ENCODE data around the gene FCN2.

FCN2 gene

DNA sequence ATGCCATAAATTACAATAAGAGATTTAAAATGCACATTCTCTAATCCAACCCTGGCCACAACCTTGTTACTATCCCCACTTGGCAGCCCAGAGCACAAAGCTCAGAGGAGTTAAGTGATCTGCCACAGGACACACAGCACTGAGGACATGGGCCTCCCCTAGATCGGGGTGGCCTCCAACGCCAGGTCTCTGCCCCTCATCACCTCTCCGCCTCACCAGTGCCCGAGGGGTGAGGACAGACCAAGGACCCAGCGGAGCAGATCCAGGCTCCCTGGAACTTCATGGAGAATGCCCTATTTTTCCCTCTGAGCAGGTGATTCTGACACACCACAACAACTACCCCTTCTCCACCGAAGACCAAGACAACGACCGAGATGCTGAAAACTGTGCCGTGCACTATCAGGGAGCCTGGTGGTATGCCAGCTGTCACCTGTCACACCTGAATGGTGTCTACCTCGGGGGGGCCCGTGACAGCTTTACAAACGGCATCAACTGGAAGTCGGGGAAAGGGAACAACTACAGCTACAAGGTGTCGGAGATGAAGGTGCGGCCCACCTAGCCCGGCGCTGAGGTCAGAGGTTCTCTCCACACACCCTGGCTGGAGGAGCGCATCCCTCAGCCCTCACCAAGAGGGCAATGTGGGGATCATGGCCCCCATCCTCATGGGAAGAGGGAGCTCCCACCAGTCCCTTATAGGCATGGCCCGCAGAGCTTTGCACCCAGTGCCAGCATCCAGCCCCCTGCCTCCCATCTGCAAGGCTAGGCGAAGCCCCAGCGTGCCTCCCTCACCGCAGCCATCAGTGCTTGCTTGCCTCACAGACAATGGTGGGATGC lies 12.5 kb upstream of the FCN2 start:
- no peak for DNase-seq (ENCODE audit: extremely low spot score, insufficient read length, low read depth)
- no peak for FAIRE-seq

DNA sequence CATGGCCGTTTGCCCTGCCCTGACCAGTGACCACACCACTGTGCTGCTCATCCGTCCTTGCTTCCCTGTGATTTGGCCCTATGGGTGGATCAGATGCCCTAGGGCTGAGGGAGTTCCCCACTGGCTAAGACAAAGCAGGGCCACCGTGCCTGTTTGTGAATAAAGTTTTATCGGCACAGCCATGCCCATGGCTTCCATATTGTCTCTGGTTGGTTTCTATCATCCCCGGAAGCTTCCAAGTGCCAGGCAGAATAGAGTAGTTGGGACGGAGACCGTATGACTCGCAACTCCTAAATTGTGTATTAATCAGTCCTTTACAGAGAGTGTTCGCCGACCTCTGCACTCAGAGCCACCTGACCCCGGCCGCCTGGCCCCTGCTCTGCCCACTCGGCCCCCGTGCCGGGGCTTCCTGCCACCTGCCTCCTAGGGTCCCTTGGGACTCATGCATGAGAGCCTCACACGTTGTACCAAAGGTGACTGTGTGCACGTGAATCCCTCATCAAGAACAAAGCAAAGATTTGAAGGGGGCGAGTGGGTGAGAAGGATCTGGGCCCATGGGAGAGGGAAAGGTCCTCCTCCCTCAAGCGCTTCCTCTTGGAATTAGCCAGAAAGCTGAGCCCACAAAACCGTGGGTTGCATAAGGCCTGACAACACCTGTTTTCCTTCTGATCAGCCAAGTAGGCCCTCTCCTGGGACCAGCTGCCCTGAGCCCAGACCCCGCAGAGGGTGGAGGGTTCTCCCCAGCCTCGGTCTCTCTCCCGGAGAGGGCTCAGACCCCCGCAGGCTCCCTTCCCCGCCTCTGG lies 11.7 kb upstream of the FCN2 start:
- FAIRE-seq (no peak), DNase-seq (ENCODE audit: extremely low spot score, insufficient read length, low read depth) (no peak)

DNA sequence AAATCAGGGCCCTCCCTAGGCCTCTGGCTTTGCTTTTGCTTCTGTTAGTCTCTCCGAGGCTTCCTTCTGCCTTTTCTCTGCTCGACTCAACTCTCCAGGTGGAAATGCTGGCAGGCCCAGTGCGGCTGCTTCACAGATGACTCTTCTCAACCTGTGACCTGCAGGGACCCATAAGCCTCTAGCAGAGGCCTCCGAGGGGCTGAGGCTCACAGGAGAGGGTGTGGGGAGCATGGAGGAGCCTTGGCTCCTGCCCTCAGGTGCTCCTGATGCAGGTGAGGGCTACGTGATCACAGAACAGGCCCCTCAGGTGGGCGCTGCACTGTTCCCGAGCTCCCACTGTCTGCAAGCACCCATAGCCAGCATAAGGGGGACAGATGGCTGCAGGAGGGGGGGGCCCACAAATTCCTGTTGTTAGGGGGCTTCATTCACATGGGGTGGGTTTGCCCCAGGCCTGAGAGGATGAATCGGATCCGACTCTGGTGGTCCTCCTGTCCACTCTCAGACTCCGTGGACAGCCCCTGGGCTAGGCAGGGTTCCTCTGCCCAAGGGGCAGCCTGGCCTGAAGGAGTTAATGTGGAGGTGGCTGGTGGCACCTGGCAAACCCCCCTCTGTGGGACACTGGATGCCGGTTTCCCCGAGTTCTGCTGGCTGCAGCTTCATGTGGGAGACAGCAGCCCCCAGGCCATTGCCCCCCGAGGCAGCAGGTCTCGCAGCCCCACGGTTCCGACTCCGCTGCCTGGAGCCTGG lies 10.9 kb upstream of the FCN2 start:
- FAIRE-seq (no peak), DNase-seq (ENCODE audit: extremely low spot score, insufficient read length, low read depth) (no peak)

DNA sequence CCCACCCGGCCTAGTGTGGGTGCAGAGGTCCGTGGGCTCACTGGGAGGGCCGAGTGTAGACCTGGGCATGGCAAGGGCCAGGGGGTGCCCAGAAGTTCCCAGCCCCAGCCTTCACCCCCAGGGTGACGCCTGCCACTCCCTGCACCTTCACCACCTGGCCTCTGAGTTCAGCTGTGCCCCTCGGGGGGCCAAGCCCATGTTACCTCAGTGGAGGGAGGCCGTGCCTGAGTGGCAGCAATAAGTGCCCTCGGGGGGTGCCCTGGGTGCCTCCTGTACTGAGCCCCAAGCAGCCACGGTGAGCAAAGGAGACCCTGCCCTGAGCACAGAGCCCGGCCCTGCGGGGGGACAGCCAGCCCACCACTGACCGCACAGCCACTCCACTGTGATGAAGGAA lies 10.3 kb upstream of the FCN2 start:
- no peak for FAIRE-seq
- no peak for DNase-seq (ENCODE audit: extremely low spot score, insufficient read length, low read depth)

DNA sequence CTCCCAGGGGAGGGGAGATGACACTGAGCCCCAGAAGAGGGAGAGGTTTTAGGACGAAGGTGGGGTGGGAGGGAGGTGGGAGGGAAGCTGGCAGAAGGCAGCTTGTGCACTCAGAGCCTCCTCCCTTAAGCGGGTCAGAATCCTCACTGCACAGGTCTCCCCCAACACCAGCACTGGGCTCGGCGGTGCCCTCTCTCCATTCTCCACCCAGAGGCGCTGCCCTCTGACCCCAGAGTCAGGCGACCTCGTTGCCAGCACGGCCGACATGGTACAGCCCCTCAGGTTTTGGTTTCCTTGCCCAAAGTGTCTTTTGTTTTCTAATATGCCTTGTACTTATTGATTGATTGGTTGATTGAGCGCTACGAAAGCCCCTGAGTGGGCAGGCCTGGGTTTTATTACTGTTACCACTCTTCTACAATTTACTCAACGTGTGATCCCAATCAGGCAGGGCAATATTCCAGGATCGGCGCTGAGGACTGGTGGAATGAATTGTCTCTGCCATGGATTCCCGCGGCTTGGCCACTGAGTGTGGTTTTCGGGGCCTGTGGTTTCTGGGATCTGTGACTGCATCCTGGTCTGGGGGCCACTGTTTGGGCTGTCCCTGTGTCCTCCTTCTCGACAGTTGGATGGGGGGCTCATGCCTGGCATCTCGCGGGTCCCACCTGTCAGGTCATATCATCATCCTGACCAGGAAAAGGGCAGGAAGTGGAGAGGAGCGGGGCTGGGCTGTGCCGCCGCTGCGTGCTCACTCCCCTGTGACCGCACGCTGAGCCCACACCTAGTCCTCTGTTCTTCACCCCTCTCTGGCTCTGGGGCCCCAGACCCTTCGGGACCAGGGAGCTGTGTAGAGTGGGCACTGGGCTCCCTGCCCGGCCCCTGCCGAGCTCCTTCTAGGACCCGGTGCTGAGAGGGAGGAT lies 9.6 kb upstream of the FCN2 start:
- no peak for DNase-seq (ENCODE audit: extremely low spot score, insufficient read length, low read depth)
- no peak for FAIRE-seq

DNA sequence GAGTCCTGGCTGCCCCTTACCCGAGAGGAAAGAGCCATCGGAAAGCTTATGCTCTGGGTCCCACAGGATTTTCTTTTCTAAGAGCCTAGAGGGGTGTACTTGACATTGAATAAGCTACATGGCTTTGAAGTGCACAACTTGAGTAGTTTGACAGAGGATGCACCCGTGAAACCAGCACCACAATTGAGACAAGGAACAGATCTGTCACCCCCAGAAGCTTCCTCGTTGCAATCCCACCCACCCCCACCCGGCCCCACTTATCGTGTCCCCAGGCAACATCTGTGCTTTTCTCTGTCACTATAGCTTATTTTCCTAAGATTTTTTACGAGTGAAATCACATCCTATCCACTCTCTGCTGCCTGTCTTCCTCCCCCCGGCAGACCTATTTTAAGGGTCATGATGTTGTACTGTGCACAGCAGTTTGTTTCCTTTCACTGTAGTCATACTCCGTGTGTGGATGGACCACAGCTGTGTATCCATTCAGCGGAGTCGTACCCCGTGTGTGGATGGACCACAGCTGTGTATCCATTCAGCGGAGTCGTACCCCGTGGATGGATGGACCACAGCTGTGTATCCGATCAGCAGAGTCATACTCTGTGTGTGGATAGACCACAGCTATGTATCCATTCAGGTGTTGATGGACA lies 8.8 kb upstream of the FCN2 start:
- FAIRE-seq, result no peak
- no peak for DNase-seq (ENCODE audit: extremely low spot score, insufficient read length, low read depth)

DNA sequence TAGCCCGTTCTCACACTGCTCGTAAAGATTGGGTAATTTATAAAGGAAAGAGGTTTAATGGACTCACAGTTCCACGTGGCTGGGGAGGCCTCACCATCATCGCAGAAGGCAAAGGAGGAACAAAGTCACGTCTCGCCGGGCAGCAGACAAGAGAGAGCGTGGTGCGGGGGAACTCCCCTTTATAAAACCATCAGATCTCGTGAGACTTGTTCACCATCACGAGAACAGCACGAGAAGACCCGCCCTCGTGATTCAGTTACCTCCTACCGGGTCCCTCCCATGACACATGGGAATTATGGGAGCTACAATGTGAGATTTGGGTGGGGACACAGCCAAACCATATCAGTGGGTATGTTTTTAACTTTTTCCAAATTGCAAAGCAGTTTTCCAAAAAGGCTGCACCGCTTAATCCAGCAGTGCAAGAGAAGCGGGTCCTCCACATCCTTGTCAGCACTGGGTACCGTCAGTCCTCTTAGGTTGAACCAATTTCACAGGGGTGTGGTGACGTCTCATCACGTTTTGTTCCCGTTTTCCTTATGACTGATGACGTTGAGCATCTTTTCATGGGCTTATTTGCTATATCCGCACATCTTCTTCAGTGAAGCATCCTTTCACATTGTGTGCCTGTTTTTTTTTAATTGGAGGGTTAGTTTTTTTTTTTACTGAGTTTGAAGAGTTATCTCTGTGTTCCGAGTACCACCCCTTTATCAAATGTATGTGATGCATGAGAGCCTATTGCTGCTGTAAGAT lies 8.0 kb upstream of the FCN2 start:
- DNase-seq (ENCODE audit: extremely low spot score, insufficient read length, low read depth) (no peak), FAIRE-seq (no peak)

DNA sequence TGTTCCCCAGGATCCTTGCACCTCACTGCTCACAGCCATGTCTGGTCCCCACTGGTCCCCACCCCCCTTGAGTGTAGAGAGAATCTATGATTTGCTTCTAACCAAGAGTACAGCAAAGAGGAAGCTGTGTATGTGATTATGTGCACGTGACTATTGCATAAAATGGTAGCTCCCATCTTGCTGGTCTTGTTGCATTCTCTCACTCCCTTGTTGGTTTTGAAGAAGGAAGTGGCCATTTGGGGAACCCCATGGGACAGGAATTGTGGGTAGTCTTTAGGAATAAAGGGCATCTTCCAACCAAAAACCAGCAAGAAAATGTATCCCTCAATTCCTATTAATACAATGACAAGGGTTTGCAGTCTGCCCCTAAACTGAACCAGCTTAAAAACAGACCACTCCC lies 5.2 kb upstream of the FCN2 start:
- FAIRE-seq (no peak), DNase-seq (ENCODE audit: extremely low spot score, insufficient read length, low read depth) (no peak)

DNA sequence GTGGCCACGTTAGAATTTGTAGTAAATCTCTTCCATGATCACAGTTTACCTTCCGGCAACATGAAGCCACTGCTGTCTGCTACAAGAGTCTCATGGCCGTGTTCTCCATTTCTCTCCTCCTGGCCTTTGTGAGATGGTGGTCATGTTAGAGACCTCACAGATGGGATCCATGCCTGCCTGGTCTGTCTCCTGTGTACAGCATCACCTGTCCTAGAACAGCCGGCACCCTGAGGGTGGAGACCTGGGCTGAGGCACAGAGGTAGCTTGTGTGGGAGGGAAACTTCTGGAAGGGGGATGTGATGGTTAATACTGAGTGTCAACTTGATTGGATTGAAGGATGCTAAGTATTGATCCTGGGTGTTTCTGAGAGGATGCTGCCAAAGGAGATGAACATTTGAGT lies 3.1 kb upstream of the FCN2 start:
- FAIRE-seq, result no peak
- DNase-seq (ENCODE audit: extremely low spot score, insufficient read length, low read depth), result no peak

DNA sequence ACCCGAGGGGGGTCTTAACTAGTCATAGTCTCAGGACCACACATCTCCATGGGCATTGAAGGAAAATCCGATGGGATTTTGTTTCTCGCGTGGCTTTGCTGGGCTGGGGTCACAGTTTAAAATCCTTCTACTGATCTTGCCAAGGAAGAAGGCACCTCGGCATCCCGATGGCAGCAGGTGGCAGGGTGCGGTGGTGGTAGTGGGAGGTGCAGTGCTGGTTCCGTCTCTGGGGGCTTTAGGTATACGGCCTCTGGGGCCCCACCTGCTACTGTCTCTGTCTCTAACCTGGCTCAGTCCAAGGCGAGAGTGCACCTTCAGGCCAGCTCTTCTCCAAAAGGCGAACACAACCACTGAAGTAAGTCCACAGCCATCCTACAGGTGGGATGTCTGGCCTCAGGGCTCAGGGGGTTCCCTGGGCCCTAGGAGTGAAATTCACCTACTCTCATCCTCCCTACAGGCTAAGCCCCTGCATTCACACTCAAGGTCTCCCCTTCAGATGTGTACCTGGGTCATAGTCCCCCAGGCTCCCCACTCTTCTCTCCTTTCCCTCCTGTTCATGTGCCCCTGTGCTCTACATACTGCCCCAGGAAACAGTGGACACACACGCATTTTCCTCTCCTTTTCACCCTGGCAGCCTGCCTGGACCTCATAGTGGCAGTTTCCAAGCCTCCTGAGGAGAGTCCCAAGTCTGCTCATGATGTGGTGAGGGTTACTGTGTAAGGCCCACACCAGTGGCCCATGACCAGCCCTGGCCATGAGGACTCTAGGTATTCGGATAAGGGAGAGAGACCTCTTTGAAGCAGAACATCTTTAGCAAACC lies 736 bp upstream of the FCN2 start:
- no peak for DNase-seq (ENCODE audit: extremely low spot score, insufficient read length, low read depth)
- FAIRE-seq, result no peak

DNA sequence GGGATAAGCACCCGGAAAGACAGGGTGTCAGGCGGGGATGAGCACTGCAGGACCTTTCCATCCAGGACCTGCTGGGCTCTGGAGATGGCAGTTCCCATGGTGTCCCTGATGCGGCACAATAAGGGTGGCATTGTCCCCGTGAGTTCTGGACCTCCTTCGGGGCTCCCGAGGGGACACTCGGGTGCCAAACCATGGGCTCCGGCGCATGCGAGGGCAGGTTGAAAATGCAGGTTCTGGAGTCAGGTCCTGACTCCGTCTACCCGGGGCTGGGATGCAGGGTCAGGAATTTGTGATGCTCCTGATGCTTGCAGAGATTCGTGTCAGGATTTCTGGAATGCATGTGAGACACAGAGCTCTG lies 682 bp downstream of the FCN2 start:
- DNase-seq (ENCODE audit: extremely low spot score, insufficient read length, low read depth) (no peak), FAIRE-seq (no peak)

DNA sequence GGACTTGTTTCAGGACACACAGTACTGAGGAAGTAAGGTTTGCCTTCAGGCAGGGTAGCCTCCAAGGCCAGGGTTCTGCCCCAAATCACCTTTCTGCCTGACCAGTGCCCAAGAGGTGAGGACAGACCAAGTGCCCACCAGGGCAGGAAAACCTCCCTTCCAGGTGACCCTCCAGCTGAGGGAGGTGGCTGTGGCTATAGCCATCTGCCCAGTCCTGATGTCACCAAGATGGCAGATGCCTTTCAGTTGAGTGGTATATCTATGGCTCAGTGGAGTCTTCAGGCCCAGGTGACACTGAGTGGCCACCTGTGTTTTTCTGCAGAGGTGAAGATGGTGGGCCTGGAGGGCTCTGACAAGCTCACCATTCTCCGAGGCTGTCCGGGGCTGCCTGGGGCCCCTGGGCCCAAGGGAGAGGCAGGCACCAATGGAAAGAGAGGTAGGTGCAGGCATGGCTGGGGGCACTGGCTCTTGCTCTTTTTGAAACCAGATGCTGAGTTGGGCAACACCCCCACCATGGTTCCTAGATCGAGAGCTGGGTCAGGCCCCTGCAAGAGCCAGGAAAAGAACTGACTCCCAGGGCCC lies 1.7 kb downstream of the FCN2 start:
- DNase-seq (ENCODE audit: extremely low spot score, insufficient read length, low read depth) (no peak), FAIRE-seq (no peak)

DNA sequence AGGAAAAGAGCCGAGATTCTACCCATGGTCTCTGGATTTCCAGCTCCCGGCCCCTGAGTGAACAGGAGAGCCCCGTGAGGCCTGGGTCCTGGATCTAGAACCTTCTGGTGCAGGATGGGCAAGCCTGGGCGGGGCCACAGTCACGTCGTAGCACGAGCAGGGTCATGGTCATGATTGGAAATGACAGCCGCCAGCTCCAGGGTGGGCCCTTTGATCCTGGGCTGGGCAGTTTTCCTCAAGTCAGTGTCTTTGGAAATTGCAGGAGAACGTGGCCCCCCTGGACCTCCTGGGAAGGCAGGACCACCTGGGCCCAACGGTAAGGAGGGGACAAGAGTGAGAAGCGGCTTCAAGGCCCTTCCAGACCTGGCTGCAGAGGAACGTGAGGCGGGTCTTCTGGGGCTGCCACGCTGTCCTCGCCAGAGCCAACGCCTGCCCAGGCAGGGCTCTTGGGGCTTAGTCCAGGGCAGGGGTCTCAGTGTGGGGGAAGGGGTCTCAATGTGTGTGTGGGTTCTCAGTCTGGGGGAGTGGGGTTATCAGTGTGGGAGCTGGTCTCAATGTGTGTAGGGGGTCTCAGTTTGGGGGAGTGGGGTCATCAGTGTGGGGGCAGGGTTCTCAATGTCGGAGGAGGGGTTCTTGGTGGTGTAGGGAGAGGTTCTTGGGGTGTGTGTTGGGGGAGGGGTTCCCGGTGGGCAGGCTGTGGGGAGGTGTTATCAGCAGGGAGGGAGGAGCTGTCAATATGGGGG lies 2.6 kb downstream of the FCN2 start:
- DNase-seq (ENCODE audit: extremely low spot score, insufficient read length, low read depth), result no peak
- FAIRE-seq, result no peak

DNA sequence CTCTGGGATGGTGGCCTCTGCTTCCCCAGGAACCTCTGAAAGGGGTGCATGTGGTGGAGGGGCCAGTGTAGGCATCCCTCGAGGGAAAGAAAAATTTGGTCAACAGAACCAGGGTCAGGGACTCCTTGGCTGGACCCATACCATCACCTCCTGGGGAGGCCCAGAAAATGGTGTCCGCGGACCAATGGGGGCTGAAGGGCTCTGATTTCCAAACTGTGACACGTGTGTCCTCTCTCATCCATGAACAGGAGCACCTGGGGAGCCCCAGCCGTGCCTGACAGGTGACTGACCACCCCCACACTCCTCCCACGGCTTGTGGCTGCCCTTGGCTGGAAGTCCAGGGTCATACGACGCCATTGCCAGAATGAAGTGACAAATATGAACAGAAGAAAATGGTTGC lies 3.9 kb downstream of the FCN2 start:
- no peak for FAIRE-seq

DNA sequence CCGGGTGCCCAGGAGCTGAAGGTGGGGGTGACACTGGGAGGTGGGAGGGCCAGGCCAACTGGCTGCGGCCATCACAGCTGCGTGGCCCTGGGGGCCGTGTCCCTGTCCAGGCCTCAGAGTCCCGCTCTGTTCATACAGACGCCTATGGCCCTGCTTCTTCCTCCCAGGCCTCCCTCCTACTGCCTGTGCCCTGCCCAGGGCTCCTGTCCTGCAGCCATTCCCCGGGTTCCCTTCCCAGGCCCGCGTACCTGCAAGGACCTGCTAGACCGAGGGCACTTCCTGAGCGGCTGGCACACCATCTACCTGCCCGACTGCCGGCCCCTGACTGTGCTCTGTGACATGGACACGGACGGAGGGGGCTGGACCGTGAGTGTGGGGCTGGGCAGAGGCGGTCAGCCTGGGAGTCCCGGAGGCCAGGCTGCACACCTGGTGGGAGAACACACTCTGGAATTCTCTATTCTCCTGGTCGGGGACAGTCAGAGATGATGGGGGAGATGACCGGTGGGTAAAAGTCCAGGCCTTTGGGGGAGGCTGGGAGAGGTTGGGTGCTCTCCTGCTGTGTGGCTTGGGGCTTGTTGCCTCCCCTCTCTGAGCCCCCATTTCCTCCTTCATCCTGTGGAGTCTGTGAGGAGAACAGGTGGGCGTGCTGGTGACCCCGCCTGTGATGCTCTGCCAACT lies 4.5 kb downstream of the FCN2 start:
- no peak for FAIRE-seq

More for the DNA sequence above, 3.9 kb downstream of the FCN2 start:
- DNase-seq (ENCODE audit: extremely low spot score, insufficient read length, low read depth), result no peak

DNA sequence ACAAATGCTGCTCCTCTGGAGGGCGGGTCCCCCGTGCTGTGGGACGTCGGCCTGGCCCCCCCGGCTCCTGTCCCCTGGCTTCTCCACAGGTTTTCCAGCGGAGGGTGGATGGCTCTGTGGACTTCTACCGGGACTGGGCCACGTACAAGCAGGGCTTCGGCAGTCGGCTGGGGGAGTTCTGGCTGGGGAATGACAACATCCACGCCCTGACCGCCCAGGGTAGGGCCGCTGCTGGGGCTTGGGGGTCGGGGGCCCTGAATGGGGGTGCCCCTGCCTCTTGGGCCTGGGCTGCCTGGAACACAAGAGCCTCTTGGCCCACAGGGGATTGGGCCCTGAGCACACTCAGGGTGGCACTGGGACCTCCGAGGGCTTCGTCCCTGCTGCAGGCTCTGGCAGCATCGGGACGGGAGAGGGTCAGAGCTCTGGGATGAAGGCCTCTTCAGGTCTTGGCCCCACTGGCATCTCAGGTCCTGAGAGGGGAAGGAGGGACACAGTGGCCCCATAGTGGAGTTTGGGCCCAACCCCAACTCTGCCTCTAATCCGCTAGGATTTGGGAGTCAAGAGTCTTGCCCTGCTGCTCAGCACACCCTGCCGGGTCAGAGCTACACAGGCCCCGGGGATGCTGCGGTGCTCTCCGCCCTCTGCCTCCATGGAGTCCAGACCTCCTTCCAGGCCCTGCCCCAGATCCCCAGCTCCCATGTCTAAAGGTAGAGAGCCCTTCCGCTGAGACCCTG lies 5.2 kb downstream of the FCN2 start:
- no peak for DNase-seq (ENCODE audit: extremely low spot score, insufficient read length, low read depth)
- no peak for FAIRE-seq

More for the DNA sequence above, 4.5 kb downstream of the FCN2 start:
- DNase-seq (ENCODE audit: extremely low spot score, insufficient read length, low read depth), result no peak
